ENCODE measurements around the gene HPCAL1.
A peak's percentile ranks its signal among the peaks of the same experiment; 100 is the strongest.

The HPCAL1 gene

GRCh38 chr2:10397297-10397875 is 94.7 kb downstream of the HPCAL1 start:
- Histone ChIP-seq H3K36me3 (ENCODE audit: control insufficient read depth in 1 of 2, insufficient read depth in 2 of 2, low read length in 2 of 2) (peaks cover 4 to 11% of the 10 kb centered on the region in 2 donors), H3K27ac (ENCODE audit: low read depth, low read length) (no peak overlapping the region), H3K9ac (ENCODE audit: low read depth in 1 of 2, low read length in 2 of 2) (no peak overlapping the region), H3K4me3 (ENCODE audit: low read depth in 1 of 2, low read length in 2 of 2) (no peak overlapping the region), H3K9me3 (ENCODE audit: control insufficient read depth in 1 of 2, low read length in 2 of 2) (no peaks in the 10 kb centered on the region), H3K4me1 (ENCODE audit: control insufficient read depth in 1 of 2, insufficient read depth in 2 of 2, low read length in 2 of 2) (peaks cover 44 to 48% of the 10 kb centered on the region in 2 donors), H3K27me3 (ENCODE audit: control insufficient read depth in 1 of 2, insufficient read depth in 2 of 2, low read length in 2 of 2) (no peaks in the 10 kb centered on the region)

GRCh38 chr2:10397878-10398277 is 95.2 kb downstream of the HPCAL1 start:
- Histone ChIP-seq H3K27ac (ENCODE audit: low read depth, low read length) (no peak overlapping the region), H3K9ac (ENCODE audit: low read depth in 1 of 2, low read length in 2 of 2) (no peak overlapping the region), H3K9me3 (ENCODE audit: control insufficient read depth in 1 of 2, low read length in 2 of 2) (no peaks in the 10 kb centered on the region), H3K4me3 (ENCODE audit: low read depth in 1 of 2, low read length in 2 of 2) (no peak overlapping the region), H3K27me3 (ENCODE audit: control insufficient read depth in 1 of 2, insufficient read depth in 2 of 2, low read length in 2 of 2) (no peaks in the 10 kb centered on the region), H3K36me3 (ENCODE audit: control insufficient read depth in 1 of 2, insufficient read depth in 2 of 2, low read length in 2 of 2) (peaks cover 4 to 11% of the 10 kb centered on the region in 2 donors), H3K4me1 (ENCODE audit: control insufficient read depth in 1 of 2, insufficient read depth in 2 of 2, low read length in 2 of 2) (peaks cover 40 to 49% of the 10 kb centered on the region in 2 donors)

- Histone ChIP-seq H3K27me3 (ENCODE audit: control insufficient read depth in 1 of 2, insufficient read depth in 2 of 2, low read length in 2 of 2) (no peaks in the 10 kb centered on the region), H3K9me3 (ENCODE audit: control insufficient read depth in 1 of 2, low read length in 2 of 2) (no peaks in the 10 kb centered on the region), H3K4me1 (ENCODE audit: control insufficient read depth in 1 of 2, insufficient read depth in 2 of 2, low read length in 2 of 2) (peaks cover 35 to 45% of the 10 kb centered on the region in 2 donors), H3K9ac (ENCODE audit: low read depth in 1 of 2, low read length in 2 of 2) (no peak overlapping the region), H3K4me3 (ENCODE audit: low read depth in 1 of 2, low read length in 2 of 2) (no peak overlapping the region), H3K27ac (ENCODE audit: low read depth, low read length) (no peak overlapping the region), H3K36me3 (ENCODE audit: control insufficient read depth in 1 of 2, insufficient read depth in 2 of 2, low read length in 2 of 2) (peaks cover 4 to 11% of the 10 kb centered on the region in 2 donors)
These were observed 95.8 kb downstream of the HPCAL1 start for GRCh38 chr2:10398496-10398895.

GRCh38 chr2:10399358-10399757 is 96.7 kb downstream of the HPCAL1 start:
- Histone ChIP-seq H3K4me1 (ENCODE audit: control insufficient read depth in 1 of 2, insufficient read depth in 2 of 2, low read length in 2 of 2) (peaks cover 31 to 42% of the 10 kb centered on the region in 2 donors), H3K27me3 (ENCODE audit: control insufficient read depth in 1 of 2, insufficient read depth in 2 of 2, low read length in 2 of 2) (no peaks in the 10 kb centered on the region), H3K9ac (ENCODE audit: low read depth in 1 of 2, low read length in 2 of 2) (no peak overlapping the region), H3K4me3 (ENCODE audit: low read depth in 1 of 2, low read length in 2 of 2) (no peak overlapping the region), H3K27ac (ENCODE audit: low read depth, low read length) (no peak overlapping the region), H3K9me3 (ENCODE audit: control insufficient read depth in 1 of 2, low read length in 2 of 2) (no peaks in the 10 kb centered on the region), H3K36me3 (ENCODE audit: control insufficient read depth in 1 of 2, insufficient read depth in 2 of 2, low read length in 2 of 2) (peaks cover 4 to 14% of the 10 kb centered on the region in 2 donors)

GRCh38 chr2:10400002-10400401 is 97.3 kb downstream of the HPCAL1 start:
- no peak overlapping the region for H3K4me3 ChIP-seq (ENCODE audit: low read depth in 1 of 2, low read length in 2 of 2)
- H3K36me3 ChIP-seq (ENCODE audit: control insufficient read depth in 1 of 2, insufficient read depth in 2 of 2, low read length in 2 of 2), result peaks cover 4 to 19% of the 10 kb centered on the region in 2 donors
- H3K27ac ChIP-seq (ENCODE audit: low read depth, low read length), result no peak overlapping the region
- peaks cover 31 to 42% of the 10 kb centered on the region in 2 donors for H3K4me1 ChIP-seq (ENCODE audit: control insufficient read depth in 1 of 2, insufficient read depth in 2 of 2, low read length in 2 of 2)
- H3K9me3 ChIP-seq (ENCODE audit: control insufficient read depth in 1 of 2, low read length in 2 of 2), result no peaks in the 10 kb centered on the region
- no peaks in the 10 kb centered on the region for H3K27me3 ChIP-seq (ENCODE audit: control insufficient read depth in 1 of 2, insufficient read depth in 2 of 2, low read length in 2 of 2)
- H3K9ac ChIP-seq (ENCODE audit: low read depth in 1 of 2, low read length in 2 of 2), result no peak overlapping the region

- Histone ChIP-seq H3K36me3 (ENCODE audit: control insufficient read depth in 1 of 2, insufficient read depth in 2 of 2, low read length in 2 of 2) (peaks cover 4 to 19% of the 10 kb centered on the region in 2 donors), H3K9me3 (ENCODE audit: control insufficient read depth in 1 of 2, low read length in 2 of 2) (no peaks in the 10 kb centered on the region), H3K27ac (ENCODE audit: low read depth, low read length) (peak overlapping the region; percentile 26), H3K27me3 (ENCODE audit: control insufficient read depth in 1 of 2, insufficient read depth in 2 of 2, low read length in 2 of 2) (no peaks in the 10 kb centered on the region), H3K4me3 (ENCODE audit: low read depth in 1 of 2, low read length in 2 of 2) (peak overlapping the region in 1 of 2 donors; percentile 16), H3K4me1 (ENCODE audit: control insufficient read depth in 1 of 2, insufficient read depth in 2 of 2, low read length in 2 of 2) (peaks cover 31 to 42% of the 10 kb centered on the region in 2 donors), H3K9ac (ENCODE audit: low read depth in 1 of 2, low read length in 2 of 2) (peak overlapping the region in 1 of 2 donors; percentile 1)
These were observed 97.9 kb downstream of the HPCAL1 start for GRCh38 chr2:10400568-10400977.

GRCh38 chr2:10400978-10401951 is 98.6 kb downstream of the HPCAL1 start:
- Histone ChIP-seq H3K27me3 (ENCODE audit: control insufficient read depth in 1 of 2, insufficient read depth in 2 of 2, low read length in 2 of 2) (no peaks in the 10 kb centered on the region), H3K4me1 (ENCODE audit: control insufficient read depth in 1 of 2, insufficient read depth in 2 of 2, low read length in 2 of 2) (peaks cover 31 to 42% of the 10 kb centered on the region in 2 donors), H3K27ac (ENCODE audit: low read depth, low read length) (peak overlapping the region; percentile 52), H3K9me3 (ENCODE audit: control insufficient read depth in 1 of 2, low read length in 2 of 2) (no peaks in the 10 kb centered on the region), H3K4me3 (ENCODE audit: low read depth in 1 of 2, low read length in 2 of 2) (no peak overlapping the region), H3K9ac (ENCODE audit: low read depth in 1 of 2, low read length in 2 of 2) (no peak overlapping the region), H3K36me3 (ENCODE audit: control insufficient read depth in 1 of 2, insufficient read depth in 2 of 2, low read length in 2 of 2) (peaks cover 4 to 23% of the 10 kb centered on the region in 2 donors)

- no peak overlapping the region for H3K4me3 ChIP-seq (ENCODE audit: low read depth in 1 of 2, low read length in 2 of 2)
- peak overlapping the region; percentile 30 for H3K27ac ChIP-seq (ENCODE audit: low read depth, low read length)
- H3K36me3 ChIP-seq (ENCODE audit: control insufficient read depth in 1 of 2, insufficient read depth in 2 of 2, low read length in 2 of 2), result peaks cover 4 to 24% of the 10 kb centered on the region in 2 donors
- H3K4me1 ChIP-seq (ENCODE audit: control insufficient read depth in 1 of 2, insufficient read depth in 2 of 2, low read length in 2 of 2), result peaks cover 32 to 49% of the 10 kb centered on the region in 2 donors
- no peak overlapping the region for H3K9ac ChIP-seq (ENCODE audit: low read depth in 1 of 2, low read length in 2 of 2)
- H3K9me3 ChIP-seq (ENCODE audit: control insufficient read depth in 1 of 2, low read length in 2 of 2), result no peaks in the 10 kb centered on the region
- H3K27me3 ChIP-seq (ENCODE audit: control insufficient read depth in 1 of 2, insufficient read depth in 2 of 2, low read length in 2 of 2), result no peaks in the 10 kb centered on the region
These were observed 99.4 kb downstream of the HPCAL1 start for GRCh38 chr2:10402062-10402585.

GRCh38 chr2:10402653-10403215 is 100.0 kb downstream of the HPCAL1 start:
- H3K4me3 ChIP-seq (ENCODE audit: low read depth in 1 of 2, low read length in 2 of 2), result no peak overlapping the region
- no peak overlapping the region for H3K27ac ChIP-seq (ENCODE audit: low read depth, low read length)
- peaks cover 4 to 24% of the 10 kb centered on the region in 2 donors for H3K36me3 ChIP-seq (ENCODE audit: control insufficient read depth in 1 of 2, insufficient read depth in 2 of 2, low read length in 2 of 2)
- H3K9me3 ChIP-seq (ENCODE audit: control insufficient read depth in 1 of 2, low read length in 2 of 2), result no peaks in the 10 kb centered on the region
- no peaks in the 10 kb centered on the region for H3K27me3 ChIP-seq (ENCODE audit: control insufficient read depth in 1 of 2, insufficient read depth in 2 of 2, low read length in 2 of 2)
- peaks cover 38 to 55% of the 10 kb centered on the region in 2 donors for H3K4me1 ChIP-seq (ENCODE audit: control insufficient read depth in 1 of 2, insufficient read depth in 2 of 2, low read length in 2 of 2)
- H3K9ac ChIP-seq (ENCODE audit: low read depth in 1 of 2, low read length in 2 of 2), result no peak overlapping the region
